Coronary artery (tissue), 2 donors: ENCODE results near the gene SYNGAP1.
"Not testable (repeated sequence)": the region's sequence is repeated elsewhere in the genome, so short reads cannot be mapped to it uniquely, and the experiment has no call there.

ENCODE experiments used
- DNase-seq: peaks from one replicate; pipeline ENCODE4 v3.0.0-alpha.2; 2017; ENCODE audit warnings: low spot score
- H3K27ac ChIP-seq, 2 donors: fragments of 200-600 bp; sonication (generic); one replicate each; pipeline ENCODE4 v1.5.1; 2016 to 2019
- H3K4me3 ChIP-seq: fragments of 200-600 bp; sonication (generic); 2 replicates; pipeline ENCODE4 v1.5.1; 2016; ENCODE audit warnings: mild to moderate bottlenecking, moderate library complexity
- TF ChIP-seq, protein P1 (sequence below): fragments of 200-600 bp; sonication (generic); IDR thresholded peaks from one replicate; pipeline ENCODE4 v1.5.1; 2019; ENCODE audit warnings: antibody characterized with exemption

Gene SYNGAP1

DNA sequence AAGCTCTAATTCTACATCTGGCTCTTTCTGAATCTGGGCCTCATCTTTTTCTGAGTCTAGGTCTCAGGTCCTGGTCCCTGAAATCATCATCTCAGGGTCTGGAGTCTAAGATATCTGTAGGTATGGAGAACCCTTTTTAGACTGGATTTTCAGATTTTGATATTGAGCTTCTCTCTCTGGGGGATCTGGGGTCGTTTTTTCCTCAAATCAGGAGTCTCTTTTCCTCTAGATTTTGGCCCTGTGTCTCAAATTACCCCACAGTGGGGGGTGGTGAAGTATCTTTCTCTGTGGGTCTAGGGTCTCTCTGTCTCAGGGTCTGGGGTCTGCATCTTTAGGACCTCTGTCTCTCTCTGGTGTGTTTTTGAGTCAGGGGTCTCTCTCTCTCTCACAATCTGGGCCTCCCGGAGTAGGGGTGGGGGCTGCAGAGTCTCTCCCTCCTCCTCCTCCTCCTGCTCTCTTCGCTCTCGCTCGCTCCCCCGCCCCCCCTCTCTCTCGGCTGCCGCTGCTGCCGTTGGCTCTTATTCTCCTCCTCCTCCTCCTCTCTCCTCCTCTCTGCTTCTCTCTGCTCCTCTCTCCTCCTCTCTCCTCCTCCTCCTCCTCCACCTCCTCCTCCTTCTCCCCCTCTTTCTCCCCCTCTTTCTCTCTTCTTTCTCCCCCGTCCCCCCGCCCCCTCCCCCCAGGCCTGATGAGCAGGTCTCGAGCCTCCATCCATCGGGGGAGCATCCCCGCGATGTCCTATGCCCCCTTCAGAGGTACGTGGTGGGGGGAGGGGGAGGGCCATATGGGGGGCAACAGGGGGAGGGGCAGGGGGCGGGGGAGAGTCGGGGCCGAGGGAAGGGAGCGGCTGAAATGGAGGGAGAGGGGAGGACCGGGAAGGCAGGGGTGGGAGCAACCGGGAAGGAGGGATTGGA, at the start of gene SYNGAP1:
Gene SYNGAP1, plus strand, starts transcription at position 486 of the 911 bp plus-strand sequence. Its CDS starts 200 bp downstream, at position 686.
- Histone ChIP-seq H3K27ac (peak within 1 kb of the TSS; percentile 95 to 97), H3K4me3 (peak within 1 kb of the TSS; percentile 71)
- DNase-seq, result no peak
- TF ChIP-seq, protein P1, sequence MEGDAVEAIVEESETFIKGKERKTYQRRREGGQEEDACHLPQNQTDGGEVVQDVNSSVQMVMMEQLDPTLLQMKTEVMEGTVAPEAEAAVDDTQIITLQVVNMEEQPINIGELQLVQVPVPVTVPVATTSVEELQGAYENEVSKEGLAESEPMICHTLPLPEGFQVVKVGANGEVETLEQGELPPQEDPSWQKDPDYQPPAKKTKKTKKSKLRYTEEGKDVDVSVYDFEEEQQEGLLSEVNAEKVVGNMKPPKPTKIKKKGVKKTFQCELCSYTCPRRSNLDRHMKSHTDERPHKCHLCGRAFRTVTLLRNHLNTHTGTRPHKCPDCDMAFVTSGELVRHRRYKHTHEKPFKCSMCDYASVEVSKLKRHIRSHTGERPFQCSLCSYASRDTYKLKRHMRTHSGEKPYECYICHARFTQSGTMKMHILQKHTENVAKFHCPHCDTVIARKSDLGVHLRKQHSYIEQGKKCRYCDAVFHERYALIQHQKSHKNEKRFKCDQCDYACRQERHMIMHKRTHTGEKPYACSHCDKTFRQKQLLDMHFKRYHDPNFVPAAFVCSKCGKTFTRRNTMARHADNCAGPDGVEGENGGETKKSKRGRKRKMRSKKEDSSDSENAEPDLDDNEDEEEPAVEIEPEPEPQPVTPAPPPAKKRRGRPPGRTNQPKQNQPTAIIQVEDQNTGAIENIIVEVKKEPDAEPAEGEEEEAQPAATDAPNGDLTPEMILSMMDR, result no peak

DNA sequence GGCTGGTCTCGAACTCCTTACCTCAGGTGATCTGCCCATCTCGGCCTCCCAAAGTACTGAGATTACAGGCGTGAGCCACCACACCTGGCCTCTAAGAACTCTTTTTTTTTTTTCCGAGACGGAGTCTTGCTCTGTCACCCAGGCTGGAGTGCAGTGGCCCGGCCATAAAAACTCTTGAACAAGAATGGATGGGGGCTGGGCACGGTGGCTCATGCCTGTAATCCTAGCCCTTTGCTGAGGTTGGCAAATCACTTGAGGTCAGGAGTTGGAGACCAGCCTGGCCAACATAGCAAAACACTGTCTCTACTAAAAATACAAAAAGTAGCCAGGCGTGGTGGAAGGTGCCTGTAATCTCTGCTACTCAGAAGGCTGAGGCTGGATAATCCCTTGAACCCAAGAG, 48.0 kb upstream of the SYNGAP1 start:
- H3K4me3 ChIP-seq, H3K27ac ChIP-seq, DNase-seq: not testable (repeated sequence)

DNA sequence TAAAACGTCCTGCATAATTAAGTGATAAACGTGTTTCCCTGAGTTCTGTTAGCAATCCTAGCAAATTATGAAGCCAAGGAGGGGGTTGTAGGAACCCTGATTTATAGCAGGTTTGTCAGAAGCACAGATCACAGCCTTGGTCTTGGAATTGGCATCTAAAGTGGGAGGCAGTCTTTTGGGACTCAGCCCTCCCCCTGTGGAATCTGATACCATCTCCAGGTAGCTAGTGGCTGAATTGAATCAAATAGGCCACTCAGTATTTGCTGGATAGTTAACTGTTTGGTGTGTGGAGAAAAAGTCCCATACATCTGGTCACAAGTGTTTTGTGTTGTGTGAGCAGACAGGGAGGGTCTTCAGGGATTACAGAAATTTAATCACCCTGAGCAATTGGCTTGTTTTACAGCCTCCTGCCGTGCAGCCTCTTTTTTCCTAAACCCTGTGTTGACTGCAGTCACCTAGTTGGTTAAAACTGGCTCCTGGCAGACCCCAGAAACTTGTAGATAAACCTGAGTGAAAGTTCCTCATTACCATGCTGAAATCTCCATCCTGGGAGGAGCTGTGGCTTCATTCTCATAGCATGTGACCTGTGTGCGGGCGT, 47.2 kb upstream of the SYNGAP1 start:
- TF ChIP-seq, protein P1, result no peak
- no peak for DNase-seq
- Histone ChIP-seq H3K4me3 (no peak overlapping the region), H3K27ac (no peak overlapping the region)

DNA sequence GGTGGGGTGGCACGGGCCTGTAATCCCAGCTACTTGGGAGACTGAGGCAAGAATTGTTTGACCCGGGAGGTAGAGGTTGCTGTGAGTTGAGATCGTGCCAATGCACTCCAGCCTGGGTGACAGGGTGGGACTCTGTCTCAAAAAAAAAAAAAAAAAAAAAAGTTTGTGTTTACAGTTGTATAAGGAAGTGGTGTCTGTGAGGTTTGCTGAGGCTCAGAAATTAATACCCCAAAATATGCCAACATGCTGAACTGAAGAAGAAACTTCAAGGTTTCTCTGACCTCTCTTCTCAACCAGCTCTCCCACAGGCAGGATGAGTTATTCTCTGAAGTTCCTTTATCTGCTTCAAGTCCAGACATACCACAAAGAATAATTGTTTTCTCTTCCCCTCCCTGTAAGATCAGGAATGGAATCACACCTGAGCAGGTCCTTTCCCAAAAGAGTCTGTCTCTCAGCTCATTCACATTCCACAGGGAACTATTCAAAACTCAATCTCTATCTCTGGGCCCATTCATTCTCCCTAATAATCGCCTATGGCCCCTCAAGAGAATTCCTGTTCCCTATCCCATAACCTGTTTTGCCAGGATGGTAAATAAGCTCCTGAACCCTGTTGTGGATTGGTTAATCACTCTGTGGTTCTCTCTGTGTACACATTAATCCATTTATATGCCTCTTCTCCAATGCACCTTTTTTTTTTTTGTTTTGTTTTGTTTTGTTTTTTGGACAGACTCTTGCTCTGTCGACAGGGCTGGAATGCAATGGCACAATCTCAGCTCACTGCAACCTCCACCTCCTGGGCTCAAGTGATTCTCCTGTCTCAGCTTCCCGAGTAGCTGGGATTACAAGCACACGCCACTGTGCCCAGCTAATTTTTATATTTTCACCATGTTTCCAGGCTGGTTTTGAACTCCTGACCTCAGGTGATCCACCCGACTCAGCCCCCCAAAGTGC, 45.6 kb upstream of the SYNGAP1 start:
- Histone ChIP-seq H3K27ac (peak overlapping the region in 1 of 2 donors; percentile 83), H3K4me3 (no peak overlapping the region)
- DNase-seq, result no peak
- TF ChIP-seq, protein P1, result no peak

DNA sequence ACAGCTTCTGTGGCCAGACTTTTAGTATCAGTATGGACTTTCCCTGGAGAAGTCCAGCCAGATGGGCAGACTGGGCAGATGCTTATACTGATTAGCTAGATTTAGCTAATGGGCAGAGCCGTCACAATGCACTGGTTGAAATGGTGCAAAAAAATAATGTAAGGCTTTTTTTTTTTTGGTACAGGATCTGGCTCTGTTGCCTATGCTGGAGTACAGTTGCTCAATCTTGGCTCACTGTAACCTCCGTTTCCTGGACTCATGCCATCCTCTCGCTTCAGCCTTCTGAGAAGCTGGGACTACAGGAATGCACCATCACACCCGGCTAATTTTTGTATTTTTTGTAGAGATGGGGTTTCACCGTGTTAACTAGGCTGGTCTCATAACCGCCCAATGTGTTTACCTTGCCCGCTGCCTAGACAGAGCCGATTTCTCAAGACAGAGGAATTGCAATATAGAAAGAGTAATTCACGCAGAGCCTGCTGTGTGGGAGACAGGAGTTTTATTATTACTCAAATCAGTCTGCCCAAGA, 44.7 kb upstream of the SYNGAP1 start:
- DNase-seq, result peak; percentile 79
- Histone ChIP-seq H3K4me3 (peak overlapping the region; percentile 13), H3K27ac (peak overlapping the region; percentile 52 to 83)
- TF ChIP-seq, protein P1, result no peak

DNA sequence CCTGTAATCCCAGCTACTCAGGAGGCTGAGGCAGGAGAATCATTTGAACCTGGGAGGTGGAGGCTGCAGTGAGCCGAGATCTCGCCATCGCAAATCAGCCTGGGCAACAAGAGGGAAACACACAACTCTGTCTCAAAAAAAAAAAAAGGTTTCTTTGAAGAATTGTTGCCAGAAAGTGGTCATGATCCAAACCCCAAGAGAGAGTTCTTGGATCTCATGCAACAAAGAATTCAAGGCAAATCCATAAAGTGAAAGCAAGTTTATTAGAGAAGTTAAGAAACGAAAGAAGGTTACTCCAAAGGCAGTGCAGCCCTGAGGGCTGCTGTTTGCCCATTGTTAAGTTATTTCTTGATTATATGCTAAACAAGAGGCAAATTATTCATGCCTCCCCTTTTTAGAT, 42.7 kb upstream of the SYNGAP1 start:
- Histone ChIP-seq H3K27ac (no peak overlapping the region), H3K4me3 (no peak overlapping the region)
- no peak for DNase-seq
- TF ChIP-seq, protein P1, result no peak

DNA sequence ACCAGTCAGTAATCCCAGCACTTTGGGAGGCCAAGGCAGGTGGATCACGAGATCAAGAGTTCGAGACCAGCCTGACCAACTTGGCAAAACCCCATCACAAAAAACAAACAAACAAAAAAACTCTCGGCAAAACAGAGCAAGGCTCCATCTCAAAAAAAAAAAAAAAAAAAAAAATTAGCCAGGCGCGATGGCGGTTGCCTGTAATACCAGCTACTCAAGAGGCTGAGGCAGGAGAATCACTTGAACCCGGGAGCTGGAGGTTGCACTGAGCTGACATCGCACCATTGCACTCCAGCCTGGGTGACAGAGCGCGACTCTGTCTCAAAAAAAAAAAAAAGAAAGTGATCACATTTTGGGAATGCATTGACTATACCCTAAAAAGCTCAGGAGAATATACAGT, 40.7 kb upstream of the SYNGAP1 start:
- H3K4me3 ChIP-seq, H3K27ac ChIP-seq, DNase-seq: not testable (repeated sequence)
